Activated gamma-delta T cell (primary cell): Measurements from ENCODE around the gene DCD.
"Not testable (repeated sequence)": the region's sequence is repeated elsewhere in the genome, so short reads cannot be mapped to it uniquely, and the experiment has no call there.

Source experiments
- DNase-seq: peaks from one replicate; lab custom pipeline; 2025; lab: John Stamatoyannopoulos, UW

Gene DCD

GRCh38 chr12:54653025-54653424 is 4.9 kb upstream of the DCD start:
- no peak for DNase-seq

- no peak for DNase-seq
These were observed 2.7 kb upstream of the DCD start for GRCh38 chr12:54650889-54651288.

GRCh38 chr12:54650409-54650808 is 2.2 kb upstream of the DCD start:
- no peak for DNase-seq

- no peak for DNase-seq
These were observed 1.7 kb upstream of the DCD start for GRCh38 chr12:54649825-54650224.

- DNase-seq: no peak
These were observed 6.6 kb downstream of the DCD start for GRCh38 chr12:54641554-54641953.

GRCh38 chr12:54641089-54641488 is 7.1 kb downstream of the DCD start:
- no peak for DNase-seq

GRCh38 chr12:54639112-54639511 is 9.1 kb downstream of the DCD start:
- not testable (repeated sequence) for DNase-seq

GRCh38 chr12:54634795-54635194 is 13.4 kb downstream of the DCD start, which contains the start of gene LACRT:
LACRT (minus strand) TSS chr12:54634895; CDS start chr12:54634841, 54 bp downstream.
- no peak for DNase-seq

GRCh38 chr12:54631988-54632728 is 16.0 kb downstream of the DCD start:
- no peak for DNase-seq

- DNase-seq: no peak
These were observed 16.6 kb downstream of the DCD start for GRCh38 chr12:54631551-54631950.

- DNase-seq: no peak
These were observed 18.2 kb downstream of the DCD start for GRCh38 chr12:54629925-54630324.

- DNase-seq: no peak
These were observed 19.8 kb downstream of the DCD start for GRCh38 chr12:54628186-54628846.

- DNase-seq: no peak
These were observed 20.9 kb downstream of the DCD start for GRCh38 chr12:54627304-54627703.

GRCh38 chr12:54625598-54625997 is 22.6 kb downstream of the DCD start:
- no peak for DNase-seq

GRCh38 chr12:54624315-54625279 is 23.6 kb downstream of the DCD start:
- DNase-seq: no peak

- DNase-seq: no peak
These were observed 25.5 kb downstream of the DCD start for GRCh38 chr12:54622463-54623183.

GRCh38 chr12:54616933-54617680 is 31.1 kb downstream of the DCD start:
- DNase-seq: no peak

GRCh38 chr12:54612225-54612750 is 35.9 kb downstream of the DCD start:
- no peak for DNase-seq

- no peak for DNase-seq
These were observed 36.4 kb downstream of the DCD start for GRCh38 chr12:54611715-54612149.

- DNase-seq: no peak
These were observed 39.4 kb downstream of the DCD start for GRCh38 chr12:54608769-54609168.

GRCh38 chr12:54608156-54608555 is 40.0 kb downstream of the DCD start:
- DNase-seq: no peak
